AG04450 (cell line): Measurements from ENCODE around the gene FCN1. TPM values are rescaled to one million over a fixed set of nuclear protein-coding genes. Genes with fewer than 3 reads are reported as not detected.

ENCODE experiments used
- CTCF ChIA-PET: fragments of 300-600, 350-600 bp; formaldehyde crosslinking; extraction: SDS; loops from one replicate; lab custom pipeline; 2022; ENCODE audit warnings: antibody characterized with exemption, inconsistent platforms; lab: Charles Lee
- POLR2A ChIA-PET: fragments of 350-600 bp; formaldehyde crosslinking; extraction: SDS; loops from one replicate; lab custom pipeline; 2021; ENCODE audit warnings: antibody characterized with exemption, inconsistent platforms; lab: Yijun Ruan, JAX
- DNase-seq: peaks from one replicate; pipeline ENCODE4 v3.0.0-alpha.2; 2011; ENCODE audit warnings: low read depth, low spot score
- H3K27ac ChIP-seq: one replicate; pipeline ENCODE4 v1.5.1; 2012; ENCODE audit warnings: low read depth, low read length, control low read depth
- H3K27me3 ChIP-seq: one replicate; pipeline ENCODE4 v1.6.0; 2012; ENCODE audit warnings: low read length; ENCODE audit not compliant: control insufficient read depth, insufficient read depth
- H3K4me3 ChIP-seq: 2 replicates; pipeline ENCODE4 v1.5.1; 2011; ENCODE audit warnings: mild to moderate bottlenecking, low read depth, low read length, control low read depth
- H3K9me3 ChIP-seq: 2 replicates; pipeline ENCODE4 v1.5.1; 2012; ENCODE audit warnings: low read length; ENCODE audit not compliant: control insufficient read depth, insufficient read depth
- polyA plus RNA-seq: library from polyadenylated mRNA; depleted of rRNA; stranded (reverse); fragments of >200 nt; gene quantifications from 2 replicates; pipeline ENCODE4 v1.2.3, GENCODE V29; 2011
- TF ChIP-seq, protein P1 (sequence below): IDR thresholded peaks from 2 replicates; pipeline ENCODE4 v1.5.1; 2011; ENCODE audit warnings: low read depth, low read length, control low read depth, inconsistent platforms

FCN1 gene
- polyA plus RNA-seq, 1 experiment, result not detected

DNA sequence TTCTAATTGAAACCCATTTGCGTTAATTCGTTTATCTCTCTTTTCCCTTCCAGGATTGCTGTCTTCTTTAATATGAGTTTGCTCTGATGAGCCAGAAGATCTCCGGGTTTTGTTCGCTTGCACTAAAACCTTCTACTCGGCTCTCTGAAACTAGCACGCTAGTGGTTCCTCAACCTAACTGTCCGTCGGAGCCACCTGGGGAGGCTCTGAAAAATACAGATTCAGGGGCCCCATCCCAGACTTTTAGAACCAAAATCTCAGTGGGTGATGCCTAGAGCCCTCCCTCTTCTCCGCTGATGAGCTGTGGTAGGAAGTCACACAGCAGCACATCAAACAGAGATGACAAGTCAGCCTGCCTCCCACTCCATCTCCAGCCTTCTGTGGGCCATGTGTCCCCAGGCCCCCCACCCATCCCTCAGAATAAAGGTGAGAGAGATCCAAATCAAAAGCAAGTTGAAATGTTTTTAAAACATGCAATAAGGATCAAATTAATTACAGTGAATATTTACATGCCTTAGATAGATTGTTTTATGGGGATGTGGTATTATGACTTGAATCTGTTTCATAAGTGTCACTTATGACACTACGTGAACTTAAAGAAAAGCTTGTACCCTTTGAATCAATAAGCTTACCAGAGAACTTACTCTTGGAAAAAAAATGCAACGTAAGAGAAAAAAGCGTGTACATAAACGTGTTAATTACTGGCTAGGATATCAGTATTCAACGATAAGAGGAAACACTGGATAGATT lies 20.7 kb downstream of the FCN1 start:
- H3K27ac ChIP-seq, result no peak overlapping the region
- no peak overlapping the region for H3K4me3 ChIP-seq
- no peak for DNase-seq
- POLR2A ChIA-PET, result interaction anchor here (1.7 kb wide), 1 partner anchor 25 kb away, joined by 9 read pairs; no protein-coding TSS in a partner anchor
- peaks cover 11% of the 10 kb centered on the region for H3K9me3 ChIP-seq
- CTCF ChIA-PET, result no interaction called here
- peaks cover 10% of the 10 kb centered on the region for H3K27me3 ChIP-seq
- TF ChIP-seq, protein P1, sequence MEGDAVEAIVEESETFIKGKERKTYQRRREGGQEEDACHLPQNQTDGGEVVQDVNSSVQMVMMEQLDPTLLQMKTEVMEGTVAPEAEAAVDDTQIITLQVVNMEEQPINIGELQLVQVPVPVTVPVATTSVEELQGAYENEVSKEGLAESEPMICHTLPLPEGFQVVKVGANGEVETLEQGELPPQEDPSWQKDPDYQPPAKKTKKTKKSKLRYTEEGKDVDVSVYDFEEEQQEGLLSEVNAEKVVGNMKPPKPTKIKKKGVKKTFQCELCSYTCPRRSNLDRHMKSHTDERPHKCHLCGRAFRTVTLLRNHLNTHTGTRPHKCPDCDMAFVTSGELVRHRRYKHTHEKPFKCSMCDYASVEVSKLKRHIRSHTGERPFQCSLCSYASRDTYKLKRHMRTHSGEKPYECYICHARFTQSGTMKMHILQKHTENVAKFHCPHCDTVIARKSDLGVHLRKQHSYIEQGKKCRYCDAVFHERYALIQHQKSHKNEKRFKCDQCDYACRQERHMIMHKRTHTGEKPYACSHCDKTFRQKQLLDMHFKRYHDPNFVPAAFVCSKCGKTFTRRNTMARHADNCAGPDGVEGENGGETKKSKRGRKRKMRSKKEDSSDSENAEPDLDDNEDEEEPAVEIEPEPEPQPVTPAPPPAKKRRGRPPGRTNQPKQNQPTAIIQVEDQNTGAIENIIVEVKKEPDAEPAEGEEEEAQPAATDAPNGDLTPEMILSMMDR, result no peak

DNA sequence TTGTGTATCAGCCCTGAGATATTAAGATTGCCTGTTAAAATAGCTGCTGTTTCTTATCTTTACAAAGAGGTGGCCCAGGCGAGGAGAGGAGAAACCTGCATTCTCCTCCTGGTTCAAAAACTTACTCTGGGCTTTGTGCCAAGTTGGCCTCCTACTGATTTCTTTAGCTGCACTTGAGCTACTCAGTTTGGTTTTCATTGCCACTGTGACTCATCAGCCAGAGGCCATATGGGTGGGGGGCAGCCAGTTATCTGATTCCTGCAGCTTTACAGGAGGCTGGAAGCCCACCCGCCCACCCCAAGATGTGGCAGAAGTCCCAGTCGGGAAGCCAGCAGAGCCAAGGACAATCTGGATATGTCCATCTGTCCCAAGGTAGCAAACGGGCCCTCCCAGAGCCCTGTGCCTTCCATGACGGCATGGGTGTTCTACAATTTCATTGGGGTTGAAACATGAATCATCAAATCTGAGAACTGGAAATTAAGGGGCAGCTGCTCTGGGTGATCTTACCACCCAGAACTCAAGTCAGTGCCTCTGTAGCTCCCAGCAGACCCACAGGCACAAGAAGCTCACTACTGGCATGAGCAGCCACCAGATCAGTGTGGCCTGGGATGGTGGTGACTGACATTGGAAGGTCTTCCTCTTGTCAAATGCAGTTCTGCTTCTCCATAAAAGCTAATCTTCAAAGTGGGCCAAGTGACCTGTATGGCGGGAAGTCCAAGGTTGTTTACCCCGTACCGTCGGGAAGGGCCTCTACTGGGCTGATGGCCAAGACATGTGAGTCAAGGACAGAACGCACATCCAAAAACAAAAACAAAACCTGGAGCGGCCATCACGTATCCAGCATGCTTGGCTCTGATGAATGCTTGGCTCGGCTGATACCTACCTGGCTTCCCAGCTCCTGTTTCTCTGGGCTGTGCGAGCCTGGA lies 21.5 kb downstream of the FCN1 start:
- H3K4me3 ChIP-seq, result no peak overlapping the region
- H3K27me3 ChIP-seq, result peaks cover 12% of the 10 kb centered on the region
- CTCF ChIA-PET, result no interaction called here
- no peak overlapping the region for H3K27ac ChIP-seq
- peak; percentile 27 for DNase-seq
- peaks cover 12% of the 10 kb centered on the region for H3K9me3 ChIP-seq
- POLR2A ChIA-PET, result interaction anchor here (1.7 kb wide), 1 partner anchor 24 kb away, joined by 9 read pairs; no protein-coding TSS in a partner anchor
- TF ChIP-seq, protein P1, result no peak

DNA sequence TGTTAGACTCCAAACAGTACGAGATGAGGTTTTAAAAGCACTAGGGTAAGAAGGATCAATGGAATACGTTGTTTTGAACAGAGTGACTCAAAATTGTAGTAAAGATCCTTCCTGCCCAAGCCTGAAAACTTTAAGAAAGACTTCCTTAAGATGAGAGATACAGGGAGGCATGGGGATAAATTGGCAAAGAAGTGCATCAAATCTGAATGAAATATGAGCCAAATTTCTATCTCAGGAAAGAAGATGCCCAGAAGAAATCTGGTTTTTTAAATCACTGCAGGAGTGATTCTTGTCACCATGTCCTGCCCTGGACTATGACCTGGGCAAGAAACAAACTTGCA lies 22.2 kb downstream of the FCN1 start:
- CTCF ChIA-PET, result no interaction called here
- Histone ChIP-seq H3K27ac (no peak overlapping the region), H3K9me3 (peaks cover 12% of the 10 kb centered on the region), H3K4me3 (no peak overlapping the region), H3K27me3 (peaks cover 15% of the 10 kb centered on the region)
- POLR2A ChIA-PET, result interaction anchor here (1.7 kb wide), 1 partner anchor 24 kb away, joined by 9 read pairs; no protein-coding TSS in a partner anchor
- no peak for DNase-seq
- TF ChIP-seq, protein P1, result no peak

GRCh38 chr9:134895097-134895496 lies 22.6 kb downstream of the FCN1 start:
- Histone ChIP-seq H3K9me3 (peaks cover 12% of the 10 kb centered on the region), H3K27ac (no peak overlapping the region), H3K27me3 (peaks cover 15% of the 10 kb centered on the region), H3K4me3 (no peak overlapping the region)
- TF ChIP-seq, protein P1, result no peak
- ChIA-PET CTCF (no interaction called here), POLR2A (interaction anchor here (1.7 kb wide), 1 partner anchor 23 kb away, joined by 9 read pairs; no protein-coding TSS in a partner anchor)
- DNase-seq, result no peak
